H9 (cell line): ENCODE data around the gene SLC16A4. TPM values are rescaled to one million over a fixed set of nuclear protein-coding genes. Genes with fewer than 3 reads are reported as not detected.

Experiments used
- DNase-seq: peaks from one replicate; pipeline ENCODE4 v3.0.0-alpha.2; 2017
- H2AFZ ChIP-seq: one replicate; pipeline ENCODE4 v1.6.1; 2013; ENCODE audit warnings: mild to moderate bottlenecking, low read length, control low read depth, moderate library complexity
- H2AK5ac ChIP-seq: 2 replicates; pipeline ENCODE4 v1.6.1; 2013; ENCODE audit warnings: low read length, control low read depth, mixed read lengths; ENCODE audit not compliant: insufficient read length
- H2BK120ac ChIP-seq: one replicate; pipeline ENCODE4 v1.6.1; 2013; ENCODE audit warnings: low read depth, mild to moderate bottlenecking, low read length, control low read depth, inconsistent platforms; ENCODE audit not compliant: poor library complexity, severe bottlenecking
- H2BK12ac ChIP-seq: 2 replicates; pipeline ENCODE4 v1.6.1; 2013; ENCODE audit warnings: low read length, control low read depth, mixed read lengths, low read depth; ENCODE audit not compliant: insufficient read length
- H2BK15ac ChIP-seq: 2 replicates; pipeline ENCODE4 v1.6.1; 2013; ENCODE audit warnings: low read depth, low read length, control low read depth
- H2BK20ac ChIP-seq: one replicate; pipeline ENCODE4 v1.6.1; 2013; ENCODE audit warnings: low read depth, mild to moderate bottlenecking, low read length, control low read depth, inconsistent platforms; ENCODE audit not compliant: poor library complexity, severe bottlenecking
- H2BK5ac ChIP-seq: 2 replicates; pipeline ENCODE4 v1.6.1; 2013; ENCODE audit warnings: low read length, control low read depth, mixed read lengths; ENCODE audit not compliant: insufficient read length
- H3K14ac ChIP-seq: 2 replicates; pipeline ENCODE4 v1.6.1; 2013; ENCODE audit warnings: low read length, control low read depth; ENCODE audit not compliant: insufficient read depth
- H3K18ac ChIP-seq: 2 replicates; pipeline ENCODE4 v1.6.1; 2013; ENCODE audit warnings: low read depth, mild to moderate bottlenecking, mixed read lengths, low read length, control low read depth; ENCODE audit not compliant: insufficient read length
- H3K23ac ChIP-seq: 2 replicates; pipeline ENCODE4 v1.6.1; 2013; ENCODE audit warnings: low read length, control low read depth, mixed read lengths, low read depth; ENCODE audit not compliant: insufficient read length
- H3K23me2 ChIP-seq: 2 replicates; pipeline ENCODE4 v1.6.1; 2013; ENCODE audit warnings: low read depth, mild to moderate bottlenecking, mixed read lengths, low read length, control low read depth; ENCODE audit not compliant: insufficient read length, poor library complexity, severe bottlenecking
- H3K27ac ChIP-seq: 2 replicates; pipeline ENCODE4 v1.5.1; 2013; ENCODE audit warnings: low read length, control low read depth, mixed read lengths, low read depth; ENCODE audit not compliant: insufficient read length
- H3K27me3 ChIP-seq: 2 replicates; pipeline ENCODE4 v1.6.1; 2013; ENCODE audit warnings: low read length, control low read depth, inconsistent platforms; ENCODE audit not compliant: insufficient read depth
- H3K4ac ChIP-seq: 2 replicates; pipeline ENCODE4 v1.6.1; 2013; ENCODE audit warnings: low read depth, mild to moderate bottlenecking, control low read depth, inconsistent platforms, low read length, moderate library complexity
- H3K4me1 ChIP-seq: 2 replicates; pipeline ENCODE4 v1.6.1; 2013; ENCODE audit warnings: low read length, control low read depth, inconsistent platforms; ENCODE audit not compliant: insufficient read depth
- H3K4me2 ChIP-seq: 2 replicates; pipeline ENCODE4 v1.6.1; 2013; ENCODE audit warnings: low read length, control low read depth, mixed read lengths; ENCODE audit not compliant: insufficient read length, insufficient read depth
- H3K56ac ChIP-seq: 2 replicates; pipeline ENCODE4 v1.6.1; 2013; ENCODE audit warnings: low read depth, mild to moderate bottlenecking, mixed read lengths, low read length, control low read depth; ENCODE audit not compliant: insufficient read length
- H3K79me1 ChIP-seq: 2 replicates; pipeline ENCODE4 v1.6.1; 2013; ENCODE audit warnings: low read depth, mild to moderate bottlenecking, moderate library complexity, low read length, control low read depth, inconsistent platforms; ENCODE audit not compliant: insufficient read depth, poor library complexity, severe bottlenecking
- H3K79me2 ChIP-seq: 2 replicates; pipeline ENCODE4 v1.6.1; 2013; ENCODE audit warnings: low read length, control low read depth, inconsistent platforms; ENCODE audit not compliant: insufficient read depth
- H3K9ac ChIP-seq: 2 replicates; pipeline ENCODE4 v1.6.1; 2013; ENCODE audit warnings: low read length, control low read depth, mixed read lengths; ENCODE audit not compliant: insufficient read length; ENCODE audit errors: extremely low read depth
- H3K9me3 ChIP-seq: one replicate; pipeline ENCODE4 v1.6.1; 2013; ENCODE audit warnings: low read depth, low read length, inconsistent platforms; ENCODE audit not compliant: control insufficient read depth
- H3T11ph ChIP-seq: one replicate; pipeline ENCODE4 v1.6.1; 2013; ENCODE audit warnings: mild to moderate bottlenecking, low read length, control low read depth, inconsistent platforms
- H4K20me1 ChIP-seq: one replicate; pipeline ENCODE4 v1.6.1; 2013; ENCODE audit not compliant: control insufficient read depth, insufficient read length, insufficient read depth
- H4K5ac ChIP-seq: 2 replicates; pipeline ENCODE4 v1.6.1; 2013; ENCODE audit warnings: low read depth, mild to moderate bottlenecking, mixed read lengths, low read length, control low read depth; ENCODE audit not compliant: insufficient read length
- H4K8ac ChIP-seq: replicated peaks from 2 replicates; pipeline ENCODE4 v1.6.1; 2013; ENCODE audit warnings: low read length, control low read depth, mixed read lengths, low read depth; ENCODE audit not compliant: insufficient read length
- H4K91ac ChIP-seq: 2 replicates; pipeline ENCODE4 v1.6.1; 2013; ENCODE audit warnings: low read depth, mild to moderate bottlenecking, moderate library complexity, mixed read lengths, low read length, control low read depth; ENCODE audit not compliant: insufficient read length
- H3K27ac Mint-ChIP-seq, 3 experiments: 2 replicates in 2 of 3; 3 replicates in 1 of 3; pipeline ENCODE4 v1.8.0; 2020 to 2021; ENCODE audit warnings: mixed read lengths in 3 of 3, mild to moderate bottlenecking in 1 of 3, moderate library complexity in 1 of 3
- H3K27me3 Mint-ChIP-seq: 2 replicates; pipeline ENCODE4 v1.8.0; 2021; ENCODE audit warnings: low read depth, mild to moderate bottlenecking, moderate library complexity, mixed read lengths
- H3K36me3 Mint-ChIP-seq, 3 experiments: 2 replicates in 2 of 3; 3 replicates in 1 of 3; pipeline ENCODE4 v1.8.0; 2020 to 2021; ENCODE audit warnings: low read depth in 3 of 3, mixed read lengths in 3 of 3; ENCODE audit not compliant: insufficient read depth in 1 of 3
- H3K4me1 Mint-ChIP-seq, 2 experiments: 2 replicates each; pipeline ENCODE4 v1.8.0; 2020; ENCODE audit warnings: mixed read lengths in 2 of 2
- H3K4me3 Mint-ChIP-seq, 2 experiments: 2 replicates in 1 of 2; 3 replicates in 1 of 2; pipeline ENCODE4 v1.8.0; 2020 to 2021; ENCODE audit warnings: mild to moderate bottlenecking in 2 of 2, mixed read lengths in 2 of 2, moderate library complexity in 1 of 2
- H3K9me3 Mint-ChIP-seq, 2 experiments: 2 replicates in 1 of 2; 3 replicates in 1 of 2; pipeline ENCODE4 v1.8.0; 2020; ENCODE audit warnings: mild to moderate bottlenecking in 2 of 2, mixed read lengths in 2 of 2, moderate library complexity in 1 of 2
- WGBS: extraction: QIAGEN DNeasy Blood & Tissue Kit; methylation state at CpG from one replicate; pipeline ENCODE4 v1.1.7; 2013; ENCODE audit warnings: missing lambda C conversion rate, low lambda C conversion rate, mixed read lengths; ENCODE audit not compliant: insufficient read length; ENCODE audit errors: extremely low coverage; 5-methylcytosine and 5-hydroxymethylcytosine counted together
- total RNA-seq: library from RNA; stranded (reverse); gene quantifications from 2 replicates; pipeline ENCODE4 v1.2.1, GENCODE V29; 2021
- TF ChIP-seq, protein P1 (sequence below): fragments of 200-600 bp; sonication (generic); conservative IDR thresholded peaks from 3 replicates; pipeline ENCODE4 v1.8.0; 2021; ENCODE audit warnings: antibody characterized with exemption, mild to moderate bottlenecking

SLC16A4 gene
- total RNA-seq, 1 experiment from 2014 or later, result 0.17 TPM

GRCh38 chr1:110326826-110327225, 64.0 kb downstream of the SLC16A4 start:
- no peak overlapping the region for H3T11ph ChIP-seq
- Mint-ChIP-seq H3K27ac (no peak overlapping the region), H3K27me3 (no peaks in the 10 kb centered on the region; the same call in 1 of the 2 replicates), H3K4me3 (no peak overlapping the region), H3K9me3 (no peaks in the 10 kb centered on the region; a peak in 1 of 5 replicates), H3K36me3 (no peaks in the 10 kb centered on the region), H3K4me1 (no peaks in the 10 kb centered on the region)
- no peaks in the 10 kb centered on the region for H4K20me1 ChIP-seq
- no peaks in the 10 kb centered on the region for H3K27me3 ChIP-seq
- H3K9ac ChIP-seq, result no peak overlapping the region
- no peaks in the 10 kb centered on the region for H3K79me1 ChIP-seq
- no peak overlapping the region for H3K14ac ChIP-seq
- no peak for DNase-seq
- no peaks in the 10 kb centered on the region for H3K79me2 ChIP-seq
- no peak overlapping the region for H4K8ac ChIP-seq
- no peak overlapping the region for H2BK20ac ChIP-seq
- no peaks in the 10 kb centered on the region for H3K23me2 ChIP-seq
- H3K23ac ChIP-seq, result no peak overlapping the region
- no peak overlapping the region for H2AK5ac ChIP-seq
- H3K4me1 ChIP-seq, result no peaks in the 10 kb centered on the region
- no peak overlapping the region for H3K4me2 ChIP-seq
- no peak overlapping the region for H2BK120ac ChIP-seq
- H4K5ac ChIP-seq, result no peak overlapping the region
- H3K9me3 ChIP-seq, result no peaks in the 10 kb centered on the region
- no peak overlapping the region for H4K91ac ChIP-seq
- TF ChIP-seq, protein P1, sequence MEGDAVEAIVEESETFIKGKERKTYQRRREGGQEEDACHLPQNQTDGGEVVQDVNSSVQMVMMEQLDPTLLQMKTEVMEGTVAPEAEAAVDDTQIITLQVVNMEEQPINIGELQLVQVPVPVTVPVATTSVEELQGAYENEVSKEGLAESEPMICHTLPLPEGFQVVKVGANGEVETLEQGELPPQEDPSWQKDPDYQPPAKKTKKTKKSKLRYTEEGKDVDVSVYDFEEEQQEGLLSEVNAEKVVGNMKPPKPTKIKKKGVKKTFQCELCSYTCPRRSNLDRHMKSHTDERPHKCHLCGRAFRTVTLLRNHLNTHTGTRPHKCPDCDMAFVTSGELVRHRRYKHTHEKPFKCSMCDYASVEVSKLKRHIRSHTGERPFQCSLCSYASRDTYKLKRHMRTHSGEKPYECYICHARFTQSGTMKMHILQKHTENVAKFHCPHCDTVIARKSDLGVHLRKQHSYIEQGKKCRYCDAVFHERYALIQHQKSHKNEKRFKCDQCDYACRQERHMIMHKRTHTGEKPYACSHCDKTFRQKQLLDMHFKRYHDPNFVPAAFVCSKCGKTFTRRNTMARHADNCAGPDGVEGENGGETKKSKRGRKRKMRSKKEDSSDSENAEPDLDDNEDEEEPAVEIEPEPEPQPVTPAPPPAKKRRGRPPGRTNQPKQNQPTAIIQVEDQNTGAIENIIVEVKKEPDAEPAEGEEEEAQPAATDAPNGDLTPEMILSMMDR, result no peak
- H3K56ac ChIP-seq, result no peak overlapping the region
- no peak overlapping the region for H3K27ac ChIP-seq
- no CpG with 5 or more reads among the region's 1 CpG for WGBS
- no peak overlapping the region for H2AFZ ChIP-seq
- H2BK15ac ChIP-seq, result no peak overlapping the region
- H3K18ac ChIP-seq, result no peak overlapping the region
- no peak overlapping the region for H3K4ac ChIP-seq
- H2BK12ac ChIP-seq, result no peak overlapping the region
- H2BK5ac ChIP-seq, result no peak overlapping the region
